DMS153 treated with DMSO at 0.1 percent for 48 hours (cell line): ENCODE measurements around the gene PAX7.
"Not testable (repeated sequence)": the region's sequence is repeated elsewhere in the genome, so short reads cannot be mapped to it uniquely, and the experiment has no call there.

ENCODE experiments used
- DNase-seq: peaks from one replicate; lab custom pipeline; 2025; ENCODE audit not compliant: unreplicated experiment; lab: John Stamatoyannopoulos, UW

The PAX7 gene

DNA sequence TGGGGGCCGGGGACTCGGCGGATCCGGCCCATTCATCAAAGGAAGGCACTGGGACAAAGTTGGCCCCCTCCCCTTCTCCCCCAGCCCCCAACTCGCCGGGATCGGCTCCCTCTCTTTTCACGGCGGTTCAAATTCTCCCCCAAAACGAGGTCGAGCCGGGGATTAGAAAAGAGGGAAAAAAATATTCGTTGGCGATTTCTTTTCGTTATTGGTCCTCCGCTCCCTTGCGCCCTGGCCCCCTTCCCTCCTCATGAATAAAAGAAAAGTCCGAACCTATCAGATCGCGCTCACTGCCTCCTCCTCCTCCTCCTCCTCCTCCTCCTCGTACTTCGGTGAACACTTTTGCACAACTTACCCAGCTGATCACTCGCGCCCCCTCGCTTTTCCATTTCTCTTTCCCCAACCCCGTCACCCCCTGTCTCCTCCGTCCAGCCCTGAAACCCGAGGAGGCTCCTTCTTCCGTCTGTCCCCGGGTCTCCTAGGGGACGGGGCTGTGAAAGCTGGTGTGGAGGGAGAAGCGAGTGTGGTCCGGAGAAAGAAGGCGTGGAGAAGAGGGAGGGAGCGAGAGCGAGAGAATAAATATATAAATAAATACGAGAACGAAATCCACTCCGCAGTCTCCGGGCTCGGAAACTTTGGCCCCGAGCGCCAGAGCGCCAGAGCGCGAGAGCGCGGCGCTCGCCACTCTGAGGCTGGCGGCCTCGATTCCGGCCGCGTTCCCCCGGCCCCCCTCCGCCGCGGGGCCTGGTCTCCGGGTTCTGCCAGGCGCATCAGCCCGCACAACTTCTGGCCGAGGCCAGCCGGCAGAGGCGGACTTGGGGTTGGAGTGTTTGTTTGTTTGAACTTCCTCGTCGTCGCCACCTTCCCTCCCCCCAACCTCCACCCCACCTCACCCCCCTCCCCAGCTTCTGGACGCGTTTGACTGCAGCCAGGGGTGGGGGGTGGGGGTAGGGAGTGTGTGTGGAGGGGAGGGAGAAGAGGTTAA, at the start of gene PAX7:
Gene PAX7, plus strand, starts transcription at position 336 of the 985 bp plus-strand sequence. CDS start 758 bp downstream, outside the sequence.
- no peak for DNase-seq

DNA sequence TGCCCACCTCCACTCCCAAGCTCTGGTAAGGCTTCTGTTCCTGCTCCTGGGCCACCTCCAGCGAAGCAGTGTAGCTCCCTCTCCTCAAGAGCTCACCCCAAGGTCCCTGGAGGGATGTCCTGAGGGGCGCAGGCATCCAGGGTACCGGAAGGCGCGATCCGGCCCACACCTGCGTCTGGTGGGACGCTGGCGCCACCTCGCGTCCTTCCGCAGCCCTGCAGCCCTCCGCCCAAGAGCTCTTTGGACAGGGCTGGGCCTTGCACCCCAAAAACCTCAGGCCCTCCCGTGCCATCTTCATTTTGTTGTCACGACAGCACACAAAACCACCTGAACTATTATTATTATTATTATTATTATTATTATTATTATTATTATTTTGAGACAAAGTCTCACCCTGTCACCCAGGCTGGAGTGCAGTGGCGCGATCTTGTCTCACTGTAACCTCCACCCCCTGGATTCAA, 49.2 kb upstream of the PAX7 start:
- DNase-seq, result no peak

DNA sequence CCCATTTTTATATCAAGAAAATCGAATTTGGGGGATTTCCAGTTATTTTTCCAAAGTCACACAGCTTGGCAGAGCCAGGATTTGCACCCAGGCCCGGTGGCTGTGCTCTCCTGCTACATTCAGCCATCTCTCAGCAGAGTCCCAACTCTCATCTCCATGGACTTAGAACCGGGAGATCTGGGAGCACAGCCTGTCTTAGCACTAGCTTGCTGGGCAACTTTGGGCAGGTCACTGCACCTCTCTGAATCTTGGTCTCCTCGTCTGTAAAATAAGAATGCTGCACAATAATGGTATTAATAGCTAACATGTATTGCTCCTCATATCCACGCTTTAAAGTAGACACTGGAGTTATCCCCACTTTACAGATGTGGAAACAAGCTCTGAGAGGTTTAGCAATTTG, 47.8 kb upstream of the PAX7 start:
- DNase-seq, result no peak

DNA sequence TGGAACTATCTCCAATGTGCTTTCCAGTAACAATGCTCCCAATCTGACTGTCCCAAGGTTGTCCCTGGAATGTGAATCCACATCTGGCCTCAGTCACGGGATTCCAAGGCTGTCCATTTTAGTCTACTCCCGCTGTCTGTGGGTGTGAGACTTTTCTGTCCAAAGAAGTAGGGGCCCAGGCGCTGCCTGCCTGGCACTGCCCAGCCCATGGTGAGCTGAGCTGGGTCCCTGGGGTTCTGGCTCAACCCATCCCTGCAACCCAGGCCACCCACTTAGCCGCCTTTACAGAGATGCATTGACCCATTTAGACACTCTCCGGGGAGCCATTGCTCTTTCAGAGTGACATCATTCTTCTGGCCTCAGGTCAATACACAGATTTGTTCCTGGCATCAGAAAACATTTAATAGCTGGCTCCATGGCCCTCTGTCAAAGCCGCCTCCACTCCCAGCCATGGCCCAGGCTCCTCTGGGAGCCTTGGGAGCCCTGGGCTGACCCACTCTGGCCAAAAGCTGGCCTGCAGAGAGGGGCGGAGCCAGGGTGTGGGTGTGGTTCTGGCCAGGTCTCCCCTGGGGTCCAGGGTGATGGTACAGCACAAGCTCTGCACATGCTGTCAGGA, 47.2 kb upstream of the PAX7 start:
- no peak for DNase-seq

DNA sequence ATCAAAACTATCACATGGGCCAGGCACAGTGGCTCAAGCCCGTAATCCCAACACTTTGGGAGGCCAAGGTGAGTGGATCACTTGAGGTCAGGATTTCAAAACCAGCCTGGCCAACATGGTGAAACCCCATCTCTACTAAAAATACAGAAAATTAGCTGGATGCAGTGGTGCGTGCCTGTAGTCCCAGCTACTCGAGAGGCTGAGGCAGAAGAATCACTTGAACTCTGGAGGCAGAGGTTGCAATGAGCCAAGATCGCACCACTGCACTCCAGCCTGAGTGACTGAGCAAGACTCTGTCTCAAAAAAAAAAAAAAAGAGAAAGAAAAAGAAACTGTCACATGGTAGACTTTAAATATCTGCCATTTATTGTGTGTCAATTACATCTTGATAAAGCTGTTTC, 44.6 kb upstream of the PAX7 start:
- not testable (repeated sequence) for DNase-seq

DNA sequence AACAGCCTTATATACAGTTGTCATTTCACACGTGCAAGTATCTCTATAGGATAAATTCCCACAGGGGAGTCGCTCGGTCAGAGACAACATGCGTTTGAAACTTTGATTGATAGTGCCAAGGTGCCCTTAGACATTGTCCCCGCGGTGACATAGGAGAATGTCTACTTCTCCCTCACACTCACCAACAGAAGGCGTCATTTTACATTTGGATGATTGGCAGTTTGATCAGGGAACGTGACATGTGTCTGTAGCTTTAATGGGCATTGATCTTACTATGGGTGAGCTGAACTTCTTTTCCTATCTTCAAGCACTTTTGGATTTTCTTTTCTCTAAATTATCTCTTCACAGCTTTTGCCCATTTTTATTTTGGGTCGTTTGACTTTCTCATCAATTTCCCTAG, 42.6 kb upstream of the PAX7 start:
- no peak for DNase-seq

DNA sequence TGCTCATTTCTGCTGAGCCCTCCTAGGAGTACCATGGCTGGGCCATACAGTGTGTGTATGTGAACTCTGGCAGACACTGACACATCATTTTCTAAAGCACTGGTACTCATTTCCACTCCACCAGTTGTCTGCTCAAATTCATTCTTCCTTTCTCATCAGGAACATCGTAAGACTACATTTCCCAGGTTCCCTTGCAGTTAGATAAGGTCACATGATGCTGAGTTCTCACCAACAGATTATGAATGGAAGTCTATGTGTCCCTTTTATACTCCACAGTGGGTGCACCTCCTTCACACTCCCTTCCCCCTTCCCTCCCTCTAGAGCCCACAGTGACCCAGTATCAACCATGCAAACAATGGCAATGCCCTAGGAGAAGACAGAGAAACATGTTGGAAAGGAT, 38.3 kb upstream of the PAX7 start:
- no peak for DNase-seq

DNA sequence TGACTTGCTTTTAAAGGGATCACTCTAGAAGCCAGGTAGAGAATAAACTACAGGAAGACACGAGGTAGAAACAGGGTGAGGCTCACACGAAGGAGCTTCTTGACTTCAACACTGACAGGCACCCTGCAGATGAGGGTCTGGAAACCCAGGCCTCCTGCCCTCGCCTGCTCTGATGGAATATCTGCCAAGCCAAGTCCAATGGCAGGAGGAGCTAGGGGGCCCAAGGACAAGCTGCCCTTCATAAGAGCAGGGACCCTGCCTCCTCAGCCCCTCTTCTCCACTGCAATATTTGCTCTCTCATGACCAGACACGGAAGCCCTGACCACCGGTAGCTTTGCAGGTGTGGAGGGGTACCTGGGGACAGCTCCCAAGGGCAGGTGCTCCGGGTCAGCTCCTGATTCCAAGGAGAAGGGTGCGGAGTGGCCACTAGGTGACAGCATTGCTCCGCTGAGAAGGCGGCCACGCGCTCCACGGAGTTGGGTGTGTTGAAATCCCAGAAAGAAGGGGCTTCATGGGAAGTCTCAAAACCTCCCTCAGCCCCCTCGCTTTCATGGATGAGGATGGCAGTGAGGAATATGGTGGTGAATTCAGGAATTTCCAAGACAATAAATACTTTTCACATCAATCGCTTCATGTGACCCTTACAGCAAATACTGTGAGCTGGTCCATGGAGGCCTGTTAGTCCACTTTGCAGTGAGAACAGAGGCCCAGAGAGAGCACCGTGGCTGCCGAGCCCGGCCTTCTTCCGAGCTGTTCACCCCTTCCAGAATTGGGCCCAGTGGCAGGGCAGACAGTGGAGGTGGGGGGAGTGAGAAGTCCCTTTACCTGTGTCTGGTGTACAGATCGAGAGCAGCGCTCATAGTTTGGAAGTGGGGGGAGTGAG, 33.2 kb upstream of the PAX7 start:
- peak; percentile 12 for DNase-seq

DNA sequence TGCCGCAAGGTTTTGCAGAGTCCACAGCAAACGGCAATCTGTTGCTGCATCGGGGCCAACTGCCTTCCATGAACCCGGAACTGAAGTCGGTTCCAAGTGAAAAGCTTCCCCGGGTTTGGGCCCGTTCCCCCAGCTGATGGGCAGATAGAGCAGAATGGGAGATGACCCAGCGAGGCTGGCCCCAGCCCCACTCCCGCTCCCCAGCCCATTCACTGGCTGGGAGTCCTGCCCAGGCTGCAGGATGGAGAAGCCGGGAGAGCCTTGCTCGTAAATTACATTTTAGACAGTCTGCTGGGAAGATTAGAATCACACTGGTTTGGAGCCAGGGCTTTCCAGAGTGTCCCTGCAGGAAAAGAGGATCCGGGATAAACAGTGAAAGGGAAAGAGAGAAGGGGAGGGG, 31.6 kb upstream of the PAX7 start:
- no peak for DNase-seq

DNA sequence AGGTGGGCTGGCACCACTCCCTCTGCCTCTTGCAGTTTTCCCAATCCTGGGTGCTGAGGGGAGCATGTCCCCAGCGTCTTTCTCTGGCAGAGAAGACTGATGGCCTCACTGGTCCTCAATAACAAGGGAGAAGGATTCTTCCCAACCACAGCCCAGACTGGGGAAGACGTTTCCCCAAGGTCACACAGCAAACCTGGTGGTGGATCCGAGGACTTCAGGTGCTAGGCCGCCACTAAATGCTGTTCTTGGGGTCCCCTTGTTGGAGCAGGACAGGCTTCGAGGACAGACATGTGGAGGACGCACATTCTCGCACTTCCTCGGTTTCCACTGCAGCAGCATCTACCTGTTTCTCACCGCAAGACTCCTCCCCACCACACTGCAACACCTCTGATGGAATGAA, 30.9 kb upstream of the PAX7 start:
- no peak for DNase-seq

DNA sequence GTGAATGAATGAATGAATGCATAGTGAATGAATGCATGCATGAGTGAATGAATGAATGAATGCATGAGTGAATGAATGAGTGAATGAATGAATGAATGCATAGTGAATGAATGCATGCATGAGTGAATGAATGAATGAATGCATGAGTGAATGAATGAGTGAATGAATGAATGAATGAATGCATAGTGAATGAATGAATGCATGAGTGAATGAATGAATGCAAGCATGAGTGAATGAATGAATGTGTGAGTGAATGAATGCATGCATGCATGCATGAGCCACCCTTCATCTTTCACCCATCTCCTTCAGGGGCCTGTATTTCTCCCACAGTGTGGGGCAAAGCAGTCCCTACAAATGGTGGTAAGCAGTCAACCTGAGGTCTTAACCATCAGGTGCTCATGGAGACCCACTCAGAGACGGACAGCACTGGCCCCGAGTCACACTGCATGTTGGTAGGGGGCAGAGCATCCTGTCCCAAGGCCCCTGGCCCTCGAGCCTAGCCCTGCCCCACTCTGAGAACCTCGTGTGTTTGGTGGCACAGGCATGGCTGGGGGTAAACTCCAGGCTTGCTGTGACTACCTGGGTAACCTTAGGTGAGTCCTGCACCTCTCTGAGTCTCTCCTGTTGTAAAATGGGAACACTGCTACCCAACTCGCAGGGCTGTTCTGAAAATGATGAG, 28.0 kb upstream of the PAX7 start:
- DNase-seq, result no peak

DNA sequence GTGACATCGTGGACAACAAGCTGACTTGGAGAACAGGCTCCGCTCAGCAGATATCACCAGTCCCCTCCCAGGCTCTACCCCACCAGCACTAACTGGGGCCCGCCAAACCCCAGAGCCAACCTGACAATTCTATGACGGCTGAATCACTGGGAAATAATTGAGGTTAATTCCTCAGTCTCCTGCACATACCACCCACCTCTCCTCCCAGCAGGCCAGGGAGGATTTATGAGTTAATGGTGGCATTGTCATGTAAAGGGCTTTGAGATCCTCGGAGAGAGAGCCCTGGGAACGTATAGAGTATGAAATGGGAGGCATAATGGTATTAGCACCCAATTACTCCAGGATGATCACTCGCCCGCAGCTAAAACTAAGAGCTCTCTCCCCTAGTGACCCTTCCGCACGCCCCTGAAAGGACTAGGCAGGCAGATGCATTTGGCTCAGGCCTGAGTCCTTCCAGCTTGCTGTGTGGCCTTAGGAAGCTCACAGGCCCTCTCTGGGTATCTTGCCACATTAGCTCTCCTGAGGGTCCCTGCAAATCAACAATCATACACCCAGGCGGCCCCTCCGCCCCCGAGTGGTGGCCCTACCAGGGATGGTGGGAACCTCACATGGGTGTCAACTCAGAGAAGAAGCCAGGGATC, 27.3 kb upstream of the PAX7 start:
- DNase-seq, result no peak

DNA sequence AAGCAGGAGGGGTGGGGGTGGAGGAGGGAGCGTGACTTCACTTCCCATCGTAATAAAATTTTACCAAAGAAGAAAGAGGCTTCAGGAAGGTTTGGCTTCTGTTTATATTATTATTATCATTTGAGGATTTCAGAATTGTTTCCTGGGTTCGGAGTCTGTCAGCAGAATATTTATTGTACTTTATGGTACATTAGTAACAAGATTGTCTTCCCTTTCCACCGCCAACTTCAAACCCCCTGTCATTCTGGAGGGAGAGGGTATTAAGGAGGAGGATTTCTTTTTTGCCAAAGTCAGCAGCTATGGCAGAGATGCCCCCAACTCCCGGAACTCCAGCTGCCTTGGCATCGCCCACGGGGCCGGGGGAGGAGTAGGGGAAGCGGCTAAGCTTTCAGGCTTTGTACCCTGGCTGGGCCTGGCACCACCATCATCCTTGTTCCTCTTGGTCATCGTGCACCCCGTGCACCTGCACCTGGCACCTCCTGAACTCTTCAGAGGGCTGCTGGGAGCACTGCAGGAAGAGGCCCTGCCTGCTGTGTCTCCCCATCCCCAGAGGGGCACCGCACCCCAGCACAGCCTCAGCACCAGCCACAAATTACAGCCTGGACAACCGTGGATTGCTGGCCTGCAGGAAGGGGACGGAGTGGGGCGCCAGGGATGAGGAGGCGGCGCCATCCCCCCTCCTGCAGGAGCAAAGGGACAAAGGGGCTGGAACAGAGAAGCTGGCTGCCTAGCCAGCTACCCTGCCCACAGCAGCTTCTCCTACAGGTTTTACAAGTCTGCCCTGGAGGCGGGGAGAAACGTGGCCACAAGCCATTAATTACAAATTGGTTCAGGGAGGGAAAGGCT, 24.0 kb upstream of the PAX7 start:
- DNase-seq, result no peak

DNA sequence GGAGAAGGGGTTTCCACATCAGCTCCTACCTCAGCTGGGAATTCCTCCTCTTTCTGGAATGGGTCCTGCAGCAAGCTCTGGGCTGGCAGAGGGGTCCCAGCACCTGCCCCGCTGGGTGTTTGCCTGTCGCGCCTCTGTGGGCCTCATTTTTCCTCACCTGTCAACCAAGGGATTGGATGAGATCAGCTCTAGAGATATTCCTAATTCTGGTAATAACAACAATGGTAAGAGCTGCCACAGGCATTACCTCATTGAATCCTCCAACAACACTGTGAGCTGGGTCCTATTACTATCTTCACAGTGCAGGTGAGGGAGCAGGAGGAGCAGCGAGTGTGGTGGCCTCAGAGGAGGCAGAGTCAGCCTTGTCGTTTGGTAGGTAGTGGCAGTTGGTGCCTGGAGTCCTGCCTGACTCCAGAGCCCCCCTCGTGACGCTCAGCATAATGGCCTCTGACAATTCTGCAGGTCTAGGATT, 23.3 kb upstream of the PAX7 start:
- no peak for DNase-seq

DNA sequence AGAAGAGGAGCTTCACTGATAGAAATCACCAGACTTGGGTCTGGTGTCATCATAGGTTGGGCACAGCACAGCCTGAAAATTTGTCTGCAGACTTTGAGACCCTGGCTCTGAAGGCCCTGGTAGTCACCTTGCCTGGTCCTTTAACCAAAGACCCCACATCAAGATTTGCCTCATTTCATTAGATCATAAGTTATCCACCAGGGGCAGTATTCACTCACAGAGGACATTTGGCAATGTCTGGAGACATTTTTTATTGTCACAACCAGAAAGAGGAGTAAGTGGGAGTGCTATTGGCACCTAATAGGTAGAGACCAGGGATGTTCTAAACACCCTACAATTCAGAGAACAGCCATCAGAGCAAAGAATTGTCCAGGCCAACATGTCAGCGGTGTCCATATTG, 22.1 kb upstream of the PAX7 start:
- no peak for DNase-seq

DNA sequence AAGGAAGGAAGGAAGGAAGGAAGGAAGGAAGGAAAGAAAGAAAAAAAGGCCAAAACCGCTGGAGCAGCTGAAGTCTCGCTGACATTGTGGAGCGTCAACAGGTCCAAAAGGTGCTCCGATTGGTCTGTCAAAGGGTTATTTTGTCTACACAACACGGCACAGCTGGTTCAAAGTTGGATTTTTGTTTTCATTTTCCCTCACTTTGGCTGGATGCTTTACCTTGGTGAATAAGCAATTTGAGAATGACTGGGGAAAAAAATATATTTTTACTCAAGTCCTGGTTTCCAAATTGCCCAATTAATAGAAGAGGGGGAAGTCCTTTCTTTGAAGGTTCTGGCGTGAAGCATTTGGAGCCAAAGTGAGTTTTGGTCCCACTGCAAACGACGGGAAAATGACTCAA, 19.3 kb upstream of the PAX7 start:
- DNase-seq, result no peak

DNA sequence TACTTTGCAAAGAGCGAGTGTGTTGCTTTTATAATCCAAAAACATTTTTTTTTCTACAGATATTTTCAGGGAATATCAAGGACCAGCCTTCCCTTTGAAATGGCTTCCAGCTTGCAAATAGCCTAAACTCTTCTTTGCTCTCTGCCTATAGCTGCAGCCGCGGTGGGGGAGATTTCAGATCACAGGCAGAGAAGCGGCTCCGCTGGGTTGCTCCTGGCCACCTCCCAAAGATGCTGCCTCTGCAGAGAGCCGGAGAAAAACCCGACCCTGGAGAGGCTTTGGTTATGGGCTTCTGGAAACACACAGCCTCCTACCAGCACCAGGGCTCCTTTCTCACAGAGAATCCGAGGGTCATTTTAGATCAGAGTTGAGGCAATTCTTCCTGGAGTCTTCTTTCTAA, 18.6 kb upstream of the PAX7 start:
- no peak for DNase-seq

DNA sequence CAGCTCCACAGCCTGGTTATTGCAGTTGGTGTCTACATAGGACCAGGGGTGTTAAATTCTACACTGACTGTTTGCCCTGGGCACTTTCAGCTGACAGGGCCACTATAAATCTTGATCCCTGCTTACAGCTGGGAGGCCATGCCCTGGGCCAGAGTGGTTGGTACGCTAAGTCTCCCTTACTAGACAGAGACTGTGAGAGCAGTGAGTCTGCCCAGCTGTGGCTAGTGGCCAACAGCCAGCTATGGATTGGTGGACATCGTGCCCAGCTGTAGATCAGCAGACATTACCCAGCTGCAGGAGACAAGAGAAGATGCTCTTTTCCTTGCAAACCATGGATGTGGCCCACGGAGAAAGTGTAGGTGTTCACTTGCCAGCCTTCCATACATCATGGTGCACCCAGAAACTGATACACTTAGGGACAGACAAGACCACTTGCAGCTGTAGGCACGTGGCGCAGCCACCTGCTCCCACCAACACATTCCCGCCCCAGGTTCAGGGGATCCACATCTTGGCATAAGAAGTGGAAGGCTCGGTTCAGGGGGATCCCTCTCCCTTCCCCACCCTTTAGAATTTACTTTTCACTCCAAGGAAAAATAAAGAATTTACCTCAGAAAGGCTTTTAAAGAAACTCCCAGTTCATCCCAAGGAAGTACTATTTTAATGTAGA, 16.4 kb upstream of the PAX7 start:
- DNase-seq, result no peak
